Parathyroid adenoma (tissue), 2 donors: Measurements from ENCODE around the gene TBCE.
"Not testable (repeated sequence)": the region's sequence is repeated elsewhere in the genome, so short reads cannot be mapped to it uniquely, and the experiment has no call there.

Experiments used
- H2AFZ ChIP-seq: fragments of 300-600 bp; sonication (generic); one replicate; pipeline ENCODE4 v1.7.0; 2017; ENCODE audit warnings: antibody characterized with exemption, mild to moderate bottlenecking
- H3K27ac ChIP-seq: fragments of 300-600 bp; sonication (generic); one replicate; pipeline ENCODE4 v1.7.0; 2017
- H3K27me3 ChIP-seq: fragments of 300-600 bp; sonication (generic); one replicate; pipeline ENCODE4 v1.7.0; 2017; ENCODE audit warnings: low read length; ENCODE audit not compliant: control insufficient read depth, insufficient read depth
- H3K36me3 ChIP-seq: fragments of 300-600 bp; sonication (generic); one replicate; pipeline ENCODE4 v1.7.0; 2017; ENCODE audit warnings: low read length; ENCODE audit not compliant: control insufficient read depth, insufficient read depth
- H3K4me1 ChIP-seq: fragments of 300-600 bp; sonication (generic); one replicate; pipeline ENCODE4 v1.7.0; 2017; ENCODE audit warnings: control low read depth
- H3K4me2 ChIP-seq: fragments of 300-600 bp; sonication (generic); one replicate; pipeline ENCODE4 v1.7.0; 2017; ENCODE audit warnings: low read length
- H3K4me3 ChIP-seq: fragments of 300-600 bp; sonication (generic); one replicate; pipeline ENCODE4 v1.7.0; 2017; ENCODE audit warnings: low read depth, low read length
- H3K79me2 ChIP-seq: fragments of 300-600 bp; sonication (generic); one replicate; pipeline ENCODE4 v1.7.0; 2017; ENCODE audit warnings: control low read depth
- H3K9ac ChIP-seq: fragments of 300-600 bp; sonication (generic); one replicate; pipeline ENCODE4 v1.7.0; 2017; ENCODE audit warnings: mild to moderate bottlenecking
- H3K9me3 ChIP-seq: fragments of 300-600 bp; sonication (generic); one replicate; pipeline ENCODE4 v1.7.0; 2017; ENCODE audit warnings: low read length; ENCODE audit not compliant: control insufficient read depth
- CTCF ChIP-seq: fragments of 300-600 bp; sonication (generic); IDR thresholded peaks from one replicate; pipeline ENCODE4 v1.7.0; 2017; ENCODE audit warnings: antibody characterized with exemption, mild to moderate bottlenecking
- donor health status: primary hyperparathyroidism.

The TBCE gene

GRCh38 chr1:235366286-235366685 is 941 bp upstream of the TBCE start:
- Histone ChIP-seq H3K27me3 (no peaks in the 10 kb centered on the region), H3K4me1 (no peaks in the 10 kb centered on the region), H3K9ac (no peak overlapping the region), H2AFZ (peak overlapping the region; percentile 68), H3K27ac (no peak overlapping the region), H3K4me2 (no peak overlapping the region), H3K36me3 (no peaks in the 10 kb centered on the region), H3K9me3 (no peaks in the 10 kb centered on the region), H3K4me3 (no peak overlapping the region), H3K79me2 (peaks cover 8% of the 10 kb centered on the region)
- no peak for TF ChIP-seq CTCF

- H3K4me1 ChIP-seq: no peaks in the 10 kb centered on the region
- no peak overlapping the region for H2AFZ ChIP-seq
- no peaks in the 10 kb centered on the region for H3K27me3 ChIP-seq
- H3K9ac ChIP-seq: no peak overlapping the region
- H3K4me2 ChIP-seq: peak overlapping the region; percentile 85
- no peaks in the 10 kb centered on the region for H3K9me3 ChIP-seq
- TF ChIP-seq CTCF: no peak
- H3K27ac ChIP-seq: no peak overlapping the region
- H3K36me3 ChIP-seq: no peaks in the 10 kb centered on the region
- peak overlapping the region; percentile 78 for H3K4me3 ChIP-seq
- H3K79me2 ChIP-seq: peaks cover 14% of the 10 kb centered on the region
Observed at GRCh38 chr1:235368428-235368827, 1.2 kb downstream of the TBCE start.

- H2AFZ ChIP-seq: no peak overlapping the region
- no peak for TF ChIP-seq CTCF
- no peak overlapping the region for H3K27ac ChIP-seq
Observed at GRCh38 chr1:235369802-235370201, 2.6 kb downstream of the TBCE start.

GRCh38 chr1:235375919-235376605 is 8.8 kb downstream of the TBCE start:
- Histone ChIP-seq H3K9me3 (no peaks in the 10 kb centered on the region), H3K4me1 (no peaks in the 10 kb centered on the region), H3K79me2 (peaks cover 10% of the 10 kb centered on the region), H2AFZ (no peak overlapping the region), H3K36me3 (no peaks in the 10 kb centered on the region), H3K27ac (no peak overlapping the region), H3K9ac (no peak overlapping the region), H3K4me2 (no peak overlapping the region), H3K27me3 (no peaks in the 10 kb centered on the region), H3K4me3 (no peak overlapping the region)
- no peak for TF ChIP-seq CTCF

More at GRCh38 chr1:235369802-235370201, 2.6 kb downstream of the TBCE start:
- Histone ChIP-seq H3K4me3 (no peak overlapping the region), H3K27me3 (no peaks in the 10 kb centered on the region), H3K9me3 (no peaks in the 10 kb centered on the region), H3K4me1 (no peaks in the 10 kb centered on the region), H3K79me2 (peaks cover 14% of the 10 kb centered on the region), H3K36me3 (no peaks in the 10 kb centered on the region), H3K4me2 (no peak overlapping the region), H3K9ac (no peak overlapping the region)

- not testable (repeated sequence) for H3K27me3 ChIP-seq, H3K36me3 ChIP-seq, H3K4me3 ChIP-seq, H3K9ac ChIP-seq, H2AFZ ChIP-seq, H3K9me3 ChIP-seq, H3K79me2 ChIP-seq, H3K4me1 ChIP-seq, H3K4me2 ChIP-seq, H3K27ac ChIP-seq
Observed at GRCh38 chr1:235378134-235378735, 11.0 kb downstream of the TBCE start.

- H3K36me3 ChIP-seq, H3K9me3 ChIP-seq, H3K4me2 ChIP-seq, H3K9ac ChIP-seq, H3K4me3 ChIP-seq, H3K79me2 ChIP-seq, H3K27me3 ChIP-seq, H3K27ac ChIP-seq, H2AFZ ChIP-seq, H3K4me1 ChIP-seq: not testable (repeated sequence)
Observed at GRCh38 chr1:235381955-235382739, 14.9 kb downstream of the TBCE start.

- H3K79me2 ChIP-seq, H3K4me3 ChIP-seq, H2AFZ ChIP-seq, H3K9me3 ChIP-seq, H3K27ac ChIP-seq, H3K36me3 ChIP-seq, H3K4me2 ChIP-seq, H3K4me1 ChIP-seq, H3K9ac ChIP-seq, H3K27me3 ChIP-seq: not testable (repeated sequence)
Observed at GRCh38 chr1:235385633-235386032, 18.4 kb downstream of the TBCE start.
